ENCODE data around the gene GET3. TPM values are rescaled to one million over a fixed set of nuclear protein-coding genes. Genes with fewer than 3 reads are reported as not detected.
A peak's percentile ranks its signal among the peaks of the same experiment; 100 is the strongest.

GET3 gene
- total and polyA plus RNA-seq, 2 of the 13 experiments (the other 11 are each of a cell fraction or from before 2014, with no cell fraction given), result 57.7 to 59.4 TPM

DNA sequence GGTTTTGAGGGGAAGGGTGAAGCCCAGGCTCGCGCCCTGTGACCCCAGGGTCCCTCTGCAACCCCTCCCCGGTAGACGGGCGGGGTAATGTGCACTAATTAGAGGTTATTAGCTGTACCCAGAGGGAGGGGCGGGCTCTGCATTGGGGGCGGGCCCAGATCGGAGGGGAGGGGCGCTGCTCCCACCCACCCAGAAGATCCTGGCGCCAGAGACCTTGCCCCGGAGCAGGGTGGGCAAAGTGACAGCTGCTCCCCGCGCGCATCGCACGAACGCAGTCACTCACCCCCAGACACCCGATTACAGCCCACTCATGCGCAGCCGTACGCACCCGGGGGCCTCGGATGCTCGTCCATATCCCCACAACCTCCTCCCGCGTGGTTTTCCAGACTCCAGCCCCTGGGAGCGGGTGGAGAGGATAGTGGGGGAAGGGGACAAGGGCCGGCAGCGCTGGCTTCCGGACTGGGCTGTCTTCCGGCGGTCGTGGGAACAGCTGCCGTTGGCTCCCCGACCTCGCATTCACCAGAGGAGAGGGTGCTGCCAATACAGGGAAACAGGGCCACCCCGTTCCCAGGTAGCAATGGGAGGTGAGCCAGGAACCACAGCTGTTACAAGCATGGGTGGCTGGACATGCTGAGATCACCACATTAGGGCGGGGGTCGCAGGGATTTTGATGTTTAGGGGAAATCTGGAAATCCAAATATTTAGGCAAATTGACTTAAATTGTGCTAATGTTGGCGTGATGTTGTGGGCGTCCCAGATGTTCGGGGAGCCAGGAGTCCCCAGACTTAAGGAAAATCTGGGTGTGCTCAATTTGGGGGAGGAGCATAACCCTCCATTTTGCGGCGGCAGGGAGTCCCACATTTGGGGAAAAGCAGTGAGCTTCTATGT lies 41.0 kb downstream of the GET3 start (continued):
- TF ChIP-seq, protein P1, sequence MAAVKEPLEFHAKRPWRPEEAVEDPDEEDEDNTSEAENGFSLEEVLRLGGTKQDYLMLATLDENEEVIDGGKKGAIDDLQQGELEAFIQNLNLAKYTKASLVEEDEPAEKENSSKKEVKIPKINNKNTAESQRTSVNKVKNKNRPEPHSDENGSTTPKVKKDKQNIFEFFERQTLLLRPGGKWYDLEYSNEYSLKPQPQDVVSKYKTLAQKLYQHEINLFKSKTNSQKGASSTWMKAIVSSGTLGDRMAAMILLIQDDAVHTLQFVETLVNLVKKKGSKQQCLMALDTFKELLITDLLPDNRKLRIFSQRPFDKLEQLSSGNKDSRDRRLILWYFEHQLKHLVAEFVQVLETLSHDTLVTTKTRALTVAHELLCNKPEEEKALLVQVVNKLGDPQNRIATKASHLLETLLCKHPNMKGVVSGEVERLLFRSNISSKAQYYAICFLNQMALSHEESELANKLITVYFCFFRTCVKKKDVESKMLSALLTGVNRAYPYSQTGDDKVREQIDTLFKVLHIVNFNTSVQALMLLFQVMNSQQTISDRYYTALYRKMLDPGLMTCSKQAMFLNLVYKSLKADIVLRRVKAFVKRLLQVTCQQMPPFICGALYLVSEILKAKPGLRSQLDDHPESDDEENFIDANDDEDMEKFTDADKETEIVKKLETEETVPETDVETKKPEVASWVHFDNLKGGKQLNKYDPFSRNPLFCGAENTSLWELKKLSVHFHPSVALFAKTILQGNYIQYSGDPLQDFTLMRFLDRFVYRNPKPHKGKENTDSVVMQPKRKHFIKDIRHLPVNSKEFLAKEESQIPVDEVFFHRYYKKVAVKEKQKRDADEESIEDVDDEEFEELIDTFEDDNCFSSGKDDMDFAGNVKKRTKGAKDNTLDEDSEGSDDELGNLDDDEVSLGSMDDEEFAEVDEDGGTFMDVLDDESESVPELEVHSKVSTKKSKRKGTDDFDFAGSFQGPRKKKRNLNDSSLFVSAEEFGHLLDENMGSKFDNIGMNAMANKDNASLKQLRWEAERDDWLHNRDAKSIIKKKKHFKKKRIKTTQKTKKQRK (IDR thresholded peaks at IDR 0.05; ENCODE audit: low read length), result no peak
- no peak for TF ChIP-seq AGO2 (optimal IDR thresholded peaks at IDR 0.05; ENCODE audit: low read depth, low read length)
- TF ChIP-seq GTF2F1 (IDR thresholded peaks at IDR 0.05; ENCODE audit: low read length), result no peak
- TF ChIP-seq, protein P2, sequence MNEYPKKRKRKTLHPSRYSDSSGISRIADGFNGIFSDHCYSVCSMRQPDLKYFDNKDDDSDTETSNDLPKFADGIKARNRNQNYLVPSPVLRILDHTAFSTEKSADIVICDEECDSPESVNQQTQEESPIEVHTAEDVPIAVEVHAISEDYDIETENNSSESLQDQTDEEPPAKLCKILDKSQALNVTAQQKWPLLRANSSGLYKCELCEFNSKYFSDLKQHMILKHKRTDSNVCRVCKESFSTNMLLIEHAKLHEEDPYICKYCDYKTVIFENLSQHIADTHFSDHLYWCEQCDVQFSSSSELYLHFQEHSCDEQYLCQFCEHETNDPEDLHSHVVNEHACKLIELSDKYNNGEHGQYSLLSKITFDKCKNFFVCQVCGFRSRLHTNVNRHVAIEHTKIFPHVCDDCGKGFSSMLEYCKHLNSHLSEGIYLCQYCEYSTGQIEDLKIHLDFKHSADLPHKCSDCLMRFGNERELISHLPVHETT (CRISPR knock-in tag; conservative IDR thresholded peaks at IDR 0.05), result no peak
- no peak for TF ChIP-seq SMAD3 (CRISPR knock-in tag; IDR thresholded peaks at IDR 0.05)
- TF ChIP-seq SMYD3 (CRISPR knock-in tag; IDR thresholded peaks at IDR 0.05), result no peak
- TF ChIP-seq FOXK1 (CRISPR knock-in tag; IDR thresholded peaks at IDR 0.05; ENCODE audit: borderline replicate concordance, low read depth), result no peak
- no peak for TF ChIP-seq SP1 (IDR thresholded peaks at IDR 0.05)
- TF ChIP-seq SP1 (CRISPR knock-in tag; IDR thresholded peaks at IDR 0.05), result 0 out of 2 replicates have a peak, but pooled peaks have one; percentile 13
- TF ChIP-seq SIN3A (IDR thresholded peaks at IDR 0.05; ENCODE audit: borderline replicate concordance, low read depth, low read length), result peak; percentile 52; the same call in 1 of the 2 replicates
- peak; percentile 65; the same call in 1 of the 2 replicates for TF ChIP-seq SAP130 (CRISPR knock-in tag; IDR thresholded peaks at IDR 0.05; ENCODE audit: low read depth)
- TF ChIP-seq ZNF547 (CRISPR knock-in tag; IDR thresholded peaks at IDR 0.05), result no peak
- TF ChIP-seq PTBP1 (IDR thresholded peaks at IDR 0.05; ENCODE audit: low read depth, low read length, poor library complexity, severe bottlenecking), result no peak
- no peak for TF ChIP-seq ATF7 (IDR thresholded peaks at IDR 0.05)
- TF ChIP-seq ATF7 (CRISPR knock-in tag; IDR thresholded peaks at IDR 0.05), result no peak
- no peak for TF ChIP-seq MLLT10 (CRISPR knock-in tag; IDR thresholded peaks at IDR 0.05)
- no peak for TF ChIP-seq SOX13 (IDR thresholded peaks at IDR 0.05)
- TF ChIP-seq SOX13 (CRISPR knock-in tag; conservative IDR thresholded peaks at IDR 0.05 in 1 of 2, IDR thresholded peaks at IDR 0.05 in 1 of 2), result no peak

Measured in HepG2 (cell line).